ENCODE results near the gene CCND3.
A peak's percentile ranks its signal among the peaks of the same experiment; 100 is the strongest.

Gene CCND3

DNA sequence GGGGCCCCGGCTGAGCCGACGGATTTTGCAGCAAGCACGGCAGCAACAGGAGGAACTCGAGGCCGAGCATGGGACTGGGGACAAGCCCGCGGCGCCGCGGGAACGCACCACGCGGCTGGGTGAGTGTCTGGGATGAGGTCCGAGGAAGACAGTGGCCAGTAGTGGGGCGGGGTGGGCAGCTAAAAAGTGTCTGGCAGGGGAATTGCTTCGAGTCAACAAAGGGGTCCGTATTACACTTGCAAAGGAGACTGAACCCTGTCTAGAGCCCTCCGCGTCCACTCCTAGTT is 20.0 kb downstream of the CCND3 start:
- peaks cover 35% of the 10 kb centered on the region for H3K36me3 ChIP-seq (ENCODE audit: insufficient read depth, low read length)
- TF ChIP-seq POLR2AphosphoS5 (IDR thresholded peaks at IDR 0.05; ENCODE audit: borderline replicate concordance, low read depth, low read length) (no peak), EZH2 (IDR thresholded peaks at IDR 0.05) (no peak), FOXP2 (optimal IDR thresholded peaks at IDR 0.05; ENCODE audit: control extremely low read depth, extremely low read length, insufficient read depth) (no peak)
- no peaks in the 10 kb centered on the region for H3K9me3 ChIP-seq (ENCODE audit: low read depth, low read length)
- no peak for DNase-seq (ENCODE audit: low read depth, low spot score)
- H3K27ac ChIP-seq = peak overlapping the region; percentile 96
- peak overlapping the region; percentile 96 for H3K9ac ChIP-seq (ENCODE audit: insufficient read length)
- H3K4me3 ChIP-seq = peak overlapping the region; percentile 84

DNA sequence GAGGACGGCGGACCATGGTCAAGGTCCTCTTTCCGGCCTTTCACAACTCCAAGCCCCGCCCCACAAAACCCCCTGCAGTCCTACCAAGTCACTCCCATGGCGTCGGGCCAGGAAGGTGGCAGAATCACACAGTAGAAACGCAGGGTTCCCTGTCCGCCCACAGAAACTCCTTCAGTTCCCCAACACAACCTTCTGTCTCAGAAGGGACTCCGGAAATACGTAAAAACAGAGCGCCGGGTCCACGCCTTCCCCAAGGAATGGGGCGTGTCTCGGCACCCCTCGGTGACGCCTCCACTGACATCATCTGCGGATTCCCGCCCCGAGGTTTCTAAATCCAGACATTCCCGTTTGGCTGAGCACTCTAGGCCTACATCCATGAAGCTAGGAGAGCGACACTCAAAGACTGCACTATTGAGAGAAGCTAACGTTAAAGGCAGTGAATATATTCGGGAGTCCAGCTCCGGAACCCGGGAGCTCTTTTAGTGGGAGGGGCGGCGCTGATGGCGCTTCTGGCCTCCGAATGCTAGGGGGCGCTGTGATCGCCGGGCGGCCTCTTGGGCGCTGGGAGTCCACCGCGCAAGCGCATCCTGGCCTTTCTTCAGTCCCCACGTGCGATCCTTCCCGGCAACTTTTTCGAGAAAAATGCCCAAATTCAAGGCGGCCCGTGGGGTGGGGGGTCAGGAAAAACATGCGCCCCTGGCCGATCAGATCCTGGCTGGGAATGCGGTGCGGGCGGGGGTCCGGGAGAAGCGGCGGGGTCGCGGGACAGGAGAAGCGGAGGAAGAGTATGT is 20.5 kb downstream of the CCND3 start, which contains the start of the genes BYSL and MED20:
Gene BYSL, plus strand, starts transcription at position 579 of the 791 bp plus-strand sequence. Its CDS starts 64 bp downstream, at position 643.
Gene MED20, minus strand, starts transcription at position 219 of the 791 bp plus-strand sequence. Its CDS starts 121 bp downstream, at position 98.
- H3K36me3 ChIP-seq (ENCODE audit: insufficient read depth, low read length) = peaks cover 36% of the 10 kb centered on the region
- peak within 1 kb of the TSS; percentile 84 for H3K4me3 ChIP-seq
- peak within 1 kb of the TSS; percentile 96 for H3K9ac ChIP-seq (ENCODE audit: insufficient read length)
- H3K27ac ChIP-seq = peak within 1 kb of the TSS; percentile 96
- H3K9me3 ChIP-seq (ENCODE audit: low read depth, low read length) = no peaks in the 10 kb centered on the region
- peak; percentile 80 for DNase-seq (ENCODE audit: low read depth, low spot score)
- TF ChIP-seq POLR2AphosphoS5 (IDR thresholded peaks at IDR 0.05; ENCODE audit: borderline replicate concordance, low read depth, low read length) = peak; percentile 81; the same call in 1 of the 2 replicates
- no peak for TF ChIP-seq FOXP2 (optimal IDR thresholded peaks at IDR 0.05; ENCODE audit: control extremely low read depth, extremely low read length, insufficient read depth)

- no peak for DNase-seq (ENCODE audit: low read depth, low spot score)
- Histone ChIP-seq H3K27ac (peak overlapping the region; percentile 64; the same call in 1 of the 2 replicates), H3K9me3 (ENCODE audit: low read depth, low read length) (no peaks in the 10 kb centered on the region), H3K9ac (ENCODE audit: insufficient read length) (no peak overlapping the region), H3K4me3 (no peak overlapping the region), H3K36me3 (ENCODE audit: insufficient read depth, low read length) (peaks cover 25% of the 10 kb centered on the region)
- TF ChIP-seq FOXP2 (optimal IDR thresholded peaks at IDR 0.05; ENCODE audit: control extremely low read depth, extremely low read length, insufficient read depth) (no peak), EZH2 (IDR thresholded peaks at IDR 0.05) (no peak), POLR2AphosphoS5 (IDR thresholded peaks at IDR 0.05; ENCODE audit: borderline replicate concordance, low read depth, low read length) (no peak)
Observed at GRCh38 chr6:41917528-41917927, 24.1 kb downstream of the CCND3 start.

- peaks cover 31% of the 10 kb centered on the region for H3K36me3 ChIP-seq (ENCODE audit: insufficient read depth, low read length)
Observed at GRCh38 chr6:41914869-41915530, 26.6 kb downstream of the CCND3 start.

GRCh38 chr6:41914343-41914742 is 27.3 kb downstream of the CCND3 start:
- no peaks in the 10 kb centered on the region for H3K9me3 ChIP-seq (ENCODE audit: low read depth, low read length)
- no peak overlapping the region for H3K4me3 ChIP-seq
- H3K9ac ChIP-seq (ENCODE audit: insufficient read length) = no peak overlapping the region
- peaks cover 32% of the 10 kb centered on the region for H3K36me3 ChIP-seq (ENCODE audit: insufficient read depth, low read length)
- TF ChIP-seq POLR2AphosphoS5 (IDR thresholded peaks at IDR 0.05; ENCODE audit: borderline replicate concordance, low read depth, low read length) = no peak
- TF ChIP-seq FOXP2 (optimal IDR thresholded peaks at IDR 0.05; ENCODE audit: control extremely low read depth, extremely low read length, insufficient read depth) = no peak
- TF ChIP-seq EZH2 (IDR thresholded peaks at IDR 0.05) = no peak
- no peak for DNase-seq (ENCODE audit: low read depth, low spot score)
- no peak overlapping the region for H3K27ac ChIP-seq

More at GRCh38 chr6:41914869-41915530, 26.6 kb downstream of the CCND3 start:
- H3K9ac ChIP-seq (ENCODE audit: insufficient read length) = no peak overlapping the region
- TF ChIP-seq POLR2AphosphoS5 (IDR thresholded peaks at IDR 0.05; ENCODE audit: borderline replicate concordance, low read depth, low read length) (no peak), EZH2 (IDR thresholded peaks at IDR 0.05) (no peak), FOXP2 (optimal IDR thresholded peaks at IDR 0.05; ENCODE audit: control extremely low read depth, extremely low read length, insufficient read depth) (no peak)
- H3K9me3 ChIP-seq (ENCODE audit: low read depth, low read length) = no peaks in the 10 kb centered on the region
- H3K4me3 ChIP-seq = no peak overlapping the region
- H3K27ac ChIP-seq = no peak overlapping the region
- DNase-seq (ENCODE audit: low read depth, low spot score) = no peak

DNA sequence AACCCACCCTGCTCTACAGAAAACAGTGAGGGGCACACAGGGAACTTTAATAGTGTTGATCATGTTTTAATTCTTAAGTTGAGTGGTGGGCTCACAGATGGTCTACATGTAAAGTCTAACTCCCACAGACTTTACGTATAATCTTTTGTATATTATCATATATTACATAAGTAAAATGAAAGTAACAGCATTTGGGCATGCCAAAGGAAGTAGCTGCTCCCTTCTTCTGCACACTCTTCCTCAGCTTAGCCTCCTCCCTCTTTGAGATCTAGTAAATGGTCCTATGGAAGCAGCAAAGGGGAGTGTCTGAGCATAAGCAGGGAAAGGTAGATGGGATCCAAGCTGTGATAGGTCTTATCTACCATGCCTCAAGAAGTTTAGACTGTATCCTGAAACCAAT is 31.9 kb downstream of the CCND3 start:
- Histone ChIP-seq H3K9ac (ENCODE audit: insufficient read length) (no peak overlapping the region), H3K4me3 (no peak overlapping the region), H3K36me3 (ENCODE audit: insufficient read depth, low read length) (peaks cover 55% of the 10 kb centered on the region), H3K27ac (no peak overlapping the region), H3K9me3 (ENCODE audit: low read depth, low read length) (no peaks in the 10 kb centered on the region)
- TF ChIP-seq FOXP2 (optimal IDR thresholded peaks at IDR 0.05; ENCODE audit: control extremely low read depth, extremely low read length, insufficient read depth) = no peak
- no peak for TF ChIP-seq POLR2AphosphoS5 (IDR thresholded peaks at IDR 0.05; ENCODE audit: borderline replicate concordance, low read depth, low read length)
- no peak for TF ChIP-seq EZH2 (IDR thresholded peaks at IDR 0.05)
- no peak for DNase-seq (ENCODE audit: low read depth, low spot score)

DNA sequence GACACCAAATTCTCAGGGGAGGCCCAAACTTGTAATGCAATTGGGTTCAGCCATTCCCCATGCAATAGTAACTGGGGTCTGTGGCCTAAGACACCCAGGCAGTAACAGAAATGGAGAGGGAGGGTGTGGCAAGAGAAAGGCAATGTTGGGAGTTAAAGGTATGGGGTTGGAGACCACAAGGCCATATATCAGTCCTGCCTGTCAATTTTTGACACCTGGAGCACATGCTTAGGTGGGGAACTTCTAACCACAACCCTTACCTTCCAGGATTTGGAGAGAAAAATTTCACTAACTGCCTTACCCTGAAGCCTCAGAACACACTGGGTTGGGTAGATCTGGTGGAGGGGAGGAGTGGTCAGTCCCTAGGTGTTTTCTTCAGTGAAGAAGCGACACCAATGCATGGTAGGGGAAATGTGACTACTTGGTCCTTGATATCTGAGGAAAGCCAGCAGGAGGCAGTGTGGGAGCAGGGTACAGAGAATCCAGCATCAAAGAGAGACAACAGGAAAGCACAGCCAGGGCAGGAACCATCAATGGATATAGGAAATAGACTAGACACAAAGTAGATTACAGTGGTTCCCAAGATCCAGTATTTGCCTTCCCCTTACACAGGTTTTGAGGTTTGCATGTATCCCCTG is 39.6 kb downstream of the CCND3 start:
- DNase-seq (ENCODE audit: low read depth, low spot score) = no peak
- no peak for TF ChIP-seq POLR2AphosphoS5 (IDR thresholded peaks at IDR 0.05; ENCODE audit: borderline replicate concordance, low read depth, low read length)
- TF ChIP-seq FOXP2 (optimal IDR thresholded peaks at IDR 0.05; ENCODE audit: control extremely low read depth, extremely low read length, insufficient read depth) = no peak
- no peak for TF ChIP-seq EZH2 (IDR thresholded peaks at IDR 0.05)
- H3K36me3 ChIP-seq (ENCODE audit: insufficient read depth, low read length) = peaks cover 24% of the 10 kb centered on the region
- no peak overlapping the region for H3K4me3 ChIP-seq
- H3K9ac ChIP-seq (ENCODE audit: insufficient read length) = no peak overlapping the region
- H3K27ac ChIP-seq = no peak overlapping the region
- H3K9me3 ChIP-seq (ENCODE audit: low read depth, low read length) = no peaks in the 10 kb centered on the region

GRCh38 chr6:41900861-41901260 is 40.7 kb downstream of the CCND3 start:
- H3K27ac ChIP-seq = no peak overlapping the region
- TF ChIP-seq FOXP2 (optimal IDR thresholded peaks at IDR 0.05; ENCODE audit: control extremely low read depth, extremely low read length, insufficient read depth) = no peak
- TF ChIP-seq POLR2AphosphoS5 (IDR thresholded peaks at IDR 0.05; ENCODE audit: borderline replicate concordance, low read depth, low read length) = no peak
- TF ChIP-seq EZH2 (IDR thresholded peaks at IDR 0.05) = no peak

More at GRCh38 chr6:41900861-41901260, 40.7 kb downstream of the CCND3 start:
- Histone ChIP-seq H3K4me3 (no peak overlapping the region), H3K9ac (ENCODE audit: insufficient read length) (no peak overlapping the region), H3K36me3 (ENCODE audit: insufficient read depth, low read length) (peaks cover 16% of the 10 kb centered on the region), H3K9me3 (ENCODE audit: low read depth, low read length) (no peaks in the 10 kb centered on the region)
- DNase-seq (ENCODE audit: low read depth, low spot score) = no peak

All from SK-N-MC (cell line).